NB4 (cell line): ENCODE data around the gene PHACTR3.

Experiments
- CTCF ChIP-seq: IDR thresholded peaks from one replicate; pipeline ENCODE4 v1.5.1; 2012; ENCODE audit warnings: low read depth, low read length
- MYC ChIP-seq: IDR thresholded peaks from 2 replicates; pipeline ENCODE4 v1.6.1; 2011; ENCODE audit warnings: low read depth, low read length
- POLR2A ChIP-seq: IDR thresholded peaks from 2 replicates; pipeline ENCODE4 v1.6.1; 2011; ENCODE audit warnings: mild to moderate bottlenecking; ENCODE audit not compliant: insufficient read length; ENCODE audit errors: extremely low read depth

GRCh38 chr20:59680852-59681251 lies 76.5 kb downstream of the PHACTR3 start:
- TF ChIP-seq POLR2A (no peak), CTCF (no peak), MYC (no peak)
